A673 (cell line): ENCODE results near the gene KCNQ2. TPM values are rescaled to one million over a fixed set of nuclear protein-coding genes. Genes with fewer than 3 reads are reported as not detected.

Experiments used
- BruUV-seq: library from RNA; stranded (reverse); fragments of 400-500 nt; replicated peaks from 2 replicates; lab custom pipeline; 2021; lab: Mats Ljungman, UMichigan
- CTCF ChIA-PET: fragments of 300-600 bp; sonication (Branson Sonifier 250); formaldehyde crosslinking; loops from one replicate; lab custom pipeline; 2022; ENCODE audit warnings: antibody characterized with exemption; lab: Charles Lee
- POLR2A ChIA-PET: fragments of 300-600 bp; sonication (Branson Sonifier 250); formaldehyde crosslinking; loops from one replicate; lab custom pipeline; 2022; ENCODE audit warnings: antibody characterized with exemption; ENCODE audit not compliant: low non-redundant PET; lab: Charles Lee
- DNase-seq: peaks from one replicate; pipeline ENCODE4 v3.0.0-alpha.2; 2015; ENCODE audit warnings: low spot score
- H3K27ac ChIP-seq: fragments of 200-600 bp; sonication (generic); 2 replicates; pipeline ENCODE4 v1.5.1; 2016; ENCODE audit warnings: mixed run types, low read depth, mild to moderate bottlenecking, mixed read lengths, antibody characterized with exemption, low read length; ENCODE audit not compliant: poor library complexity, severe bottlenecking
- H3K27me3 ChIP-seq: fragments of 200-600 bp; sonication (generic); replicated peaks from 2 replicates; pipeline ENCODE4 v1.6.1; 2017; ENCODE audit warnings: mixed run types, low read depth, mild to moderate bottlenecking, mixed read lengths, antibody characterized with exemption, low read length; ENCODE audit not compliant: insufficient read depth, poor library complexity
- H3K36me3 ChIP-seq: fragments of 200-600 bp; sonication (generic); 2 replicates; pipeline ENCODE4 v1.6.1; 2016; ENCODE audit warnings: mixed run types, mild to moderate bottlenecking, mixed read lengths, antibody characterized with exemption, low read length; ENCODE audit not compliant: insufficient read depth, poor library complexity, severe bottlenecking
- H3K4me1 ChIP-seq: fragments of 200-600 bp; sonication (generic); 2 replicates; pipeline ENCODE4 v1.6.1; 2017; ENCODE audit warnings: mixed run types, mild to moderate bottlenecking, mixed read lengths, antibody characterized with exemption, low read length; ENCODE audit not compliant: insufficient read depth, poor library complexity, severe bottlenecking
- H3K4me3 ChIP-seq: fragments of 200-600 bp; sonication (generic); 2 replicates; pipeline ENCODE4 v1.5.1; 2016; ENCODE audit warnings: low read depth, mixed run types, mild to moderate bottlenecking, mixed read lengths, low read length; ENCODE audit not compliant: poor library complexity, severe bottlenecking
- H3K9me3 ChIP-seq: fragments of 200-600 bp; sonication (generic); 2 replicates; pipeline ENCODE4 v1.6.1; 2016; ENCODE audit warnings: mixed run types, low read depth, mild to moderate bottlenecking, mixed read lengths, antibody characterized with exemption, low read length; ENCODE audit not compliant: poor library complexity, severe bottlenecking
- CTCF ChIP-seq: fragments of 300-800, 200-600 bp; sonication (generic); conservative IDR thresholded peaks from 2 replicates; pipeline ENCODE4 v1.5.1; 2017; ENCODE audit warnings: low read depth, mild to moderate bottlenecking, antibody characterized with exemption, low read length, moderate library complexity, mixed read lengths
- EZH2 ChIP-seq: fragments of 200-600 bp; sonication (generic); IDR thresholded peaks from 2 replicates; pipeline ENCODE4 v1.6.1; 2017; ENCODE audit warnings: borderline replicate concordance, low read depth, mild to moderate bottlenecking, mixed read lengths, antibody characterized with exemption, low read length; ENCODE audit not compliant: poor library complexity, severe bottlenecking
- intact Hi-C: fragments of 100-400 bp; cut with micrococcal nuclease; formaldehyde crosslinking; loops from one replicate; pipeline ENCODE4 v1.10.0; 2022; ENCODE audit not compliant: unreplicated experiment
- total RNA-seq: library from RNA; stranded (reverse); gene quantifications from 2 replicates; pipeline ENCODE4 v1.2.3, GENCODE V29; 2021

KCNQ2 gene
- total RNA-seq, 1 experiment from 2014 or later = 6.6 TPM

- H3K27me3 ChIP-seq = peaks cover 22% of the 10 kb centered on the region
- no peaks in the 10 kb centered on the region for H3K36me3 ChIP-seq
- H3K4me3 ChIP-seq = no peak overlapping the region
- no peak overlapping the region for H3K27ac ChIP-seq
- intact Hi-C loops = no loop called here
- ChIA-PET POLR2A (interaction anchor here (0.5 kb wide), 1 partner anchor 364 kb away, joined by 3 read pairs; no protein-coding TSS in a partner anchor), CTCF (no interaction called here)
- H3K9me3 ChIP-seq = no peaks in the 10 kb centered on the region
- BruUV-seq = no TSS peak
- no peak for DNase-seq
- no peak for TF ChIP-seq CTCF
- no peak for TF ChIP-seq EZH2
- H3K4me1 ChIP-seq = no peaks in the 10 kb centered on the region
Measured at GRCh38 chr20:63466861-63467260, 5.6 kb downstream of the KCNQ2 start.

- H3K9me3 ChIP-seq = no peaks in the 10 kb centered on the region
- H3K27ac ChIP-seq = no peak overlapping the region
- POLR2A ChIA-PET = interaction anchor here (0.5 kb wide), 1 partner anchor 363 kb away, joined by 3 read pairs; no protein-coding TSS in a partner anchor
- CTCF ChIA-PET = no interaction called here
- no peaks in the 10 kb centered on the region for H3K36me3 ChIP-seq
- no TSS peak for BruUV-seq
- DNase-seq = no peak
- peaks cover 17% of the 10 kb centered on the region for H3K27me3 ChIP-seq
- no peaks in the 10 kb centered on the region for H3K4me1 ChIP-seq
- TF ChIP-seq CTCF (no peak), EZH2 (no peak)
- no peak overlapping the region for H3K4me3 ChIP-seq
- intact Hi-C loops = no loop called here
Measured at GRCh38 chr20:63466250-63466825, 6.1 kb downstream of the KCNQ2 start.

- no peaks in the 10 kb centered on the region for H3K4me1 ChIP-seq
Measured at GRCh38 chr20:63465380-63466249, 6.8 kb downstream of the KCNQ2 start.

More at GRCh38 chr20:63465380-63466249, 6.8 kb downstream of the KCNQ2 start:
- no peaks in the 10 kb centered on the region for H3K36me3 ChIP-seq
- peaks cover 13% of the 10 kb centered on the region for H3K27me3 ChIP-seq
- H3K4me3 ChIP-seq = no peak overlapping the region
- H3K9me3 ChIP-seq = no peaks in the 10 kb centered on the region
- TF ChIP-seq EZH2 (no peak), CTCF (no peak)
- POLR2A ChIA-PET = interaction anchor here (0.7 kb wide), 1 partner anchor 92 kb away, joined by 3 read pairs; no protein-coding TSS in a partner anchor
- no peak overlapping the region for H3K27ac ChIP-seq
- no TSS peak for BruUV-seq
- CTCF ChIA-PET = no interaction called here
- intact Hi-C loops = no loop called here
- DNase-seq = no peak
